ENCODE measurements around the gene NDUFA1.
"Not testable (repeated sequence)": the region's sequence is repeated elsewhere in the genome, so short reads cannot be mapped to it uniquely, and the experiment has no call there.

NDUFA1 gene
- long read RNA-seq, transcript NDUFA1-201 (3 exons, 766 nt) = major isoform, 14 of 14 reads
- long read RNA-seq, partial matches to known transcripts = 0 of 14 reads
- long read RNA-seq, other reads (novel, unspliced or antisense) = 0 of 14 reads

DNA sequence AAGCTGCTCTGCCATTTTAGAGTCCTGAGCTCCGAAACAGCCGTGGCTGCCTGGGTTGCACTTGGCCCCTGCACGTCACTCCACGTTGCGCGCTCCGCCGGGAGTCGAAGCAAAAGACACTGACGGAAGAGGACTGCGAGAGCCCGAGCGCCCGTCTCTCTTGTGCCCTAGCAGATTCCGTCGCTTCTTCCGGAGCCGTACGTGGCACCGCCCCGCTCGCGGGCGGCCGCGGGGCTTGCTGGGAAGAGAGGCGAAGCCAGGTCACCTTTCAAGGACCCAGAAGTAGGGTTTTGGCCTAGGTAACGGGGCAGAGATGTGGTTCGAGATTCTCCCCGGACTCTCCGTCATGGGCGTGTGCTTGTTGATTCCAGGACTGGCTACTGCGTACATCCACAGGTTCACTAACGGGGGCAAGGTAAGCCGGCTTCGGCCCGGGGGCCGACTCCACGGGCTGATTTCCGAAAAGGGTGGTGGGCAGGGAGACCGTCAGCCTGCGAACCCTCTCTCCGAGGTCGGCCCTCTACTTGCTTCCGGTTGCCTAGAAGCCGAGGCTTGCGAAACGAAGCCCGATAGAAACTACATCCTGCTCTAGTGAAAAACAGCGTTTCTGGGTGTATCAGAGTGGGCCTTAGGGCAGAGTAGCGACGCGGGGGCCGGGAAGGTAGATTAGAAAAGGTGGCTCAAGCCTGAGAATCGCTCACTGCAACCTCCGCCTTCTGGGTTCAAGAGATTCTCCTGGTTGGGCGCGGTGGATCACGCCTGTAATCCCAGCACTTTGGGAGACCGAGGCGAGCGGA, at the start of gene NDUFA1, which contains the start of gene RNF113A:
NDUFA1 (plus strand) TSS at position 234 of the 797 bp plus-strand sequence; CDS start at position 314, 80 bp downstream.
RNF113A (minus strand) TSS at position 135 of the 797 bp plus-strand sequence; CDS start at position 15, 120 bp downstream.
- DNase-seq (ENCODE audit: low read depth in 1 of 2, low spot score in 1 of 2) = peak; percentile 67 to 89

DNA sequence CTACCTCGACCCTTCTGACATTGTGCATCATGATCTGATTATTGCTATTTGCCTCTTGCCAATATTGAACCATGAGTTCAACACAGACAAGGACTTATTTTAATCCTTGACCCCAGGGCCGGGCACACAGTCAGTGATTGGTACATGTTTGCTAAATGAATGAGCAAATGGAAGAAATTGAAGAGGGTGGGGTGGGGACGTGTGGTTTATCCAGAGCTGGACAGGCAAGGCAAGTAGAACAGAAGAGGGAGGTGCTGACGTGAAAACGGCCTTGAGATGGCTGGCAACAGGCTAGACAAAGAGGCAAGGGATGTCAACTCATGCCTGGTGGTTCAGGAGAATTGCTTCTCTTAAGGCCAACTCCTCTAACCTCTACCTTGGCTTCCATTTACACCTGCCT, 47.4 kb upstream of the NDUFA1 start:
- H3K27ac ChIP-seq (replicated peaks) = not testable (repeated sequence)

More for the DNA sequence above, at the start of gene NDUFA1, which contains the start of gene RNF113A:
- Histone ChIP-seq H3K4me3 (replicated peaks; ENCODE audit: insufficient read depth, low read length) (peak within 1 kb of the TSS; percentile 56), H3K27ac (replicated peaks) (peak within 1 kb of the TSS; percentile 95), H3K27me3 (ENCODE audit: insufficient read depth, poor library complexity, severe bottlenecking) (no peaks in the 10 kb centered on the region)
- TF ChIP-seq POLR2AphosphoS5 (IDR thresholded peaks at IDR 0.05; ENCODE audit: low read depth) (peak; percentile 75), SPI1 (IDR thresholded peaks at IDR 0.05; ENCODE audit: borderline replicate concordance, low read depth) (no peak), GABPA (IDR thresholded peaks at IDR 0.05; ENCODE audit: low read depth) (peak; percentile 36; the same call in 1 of the 2 replicates)
- TF ChIP-seq, protein P1, sequence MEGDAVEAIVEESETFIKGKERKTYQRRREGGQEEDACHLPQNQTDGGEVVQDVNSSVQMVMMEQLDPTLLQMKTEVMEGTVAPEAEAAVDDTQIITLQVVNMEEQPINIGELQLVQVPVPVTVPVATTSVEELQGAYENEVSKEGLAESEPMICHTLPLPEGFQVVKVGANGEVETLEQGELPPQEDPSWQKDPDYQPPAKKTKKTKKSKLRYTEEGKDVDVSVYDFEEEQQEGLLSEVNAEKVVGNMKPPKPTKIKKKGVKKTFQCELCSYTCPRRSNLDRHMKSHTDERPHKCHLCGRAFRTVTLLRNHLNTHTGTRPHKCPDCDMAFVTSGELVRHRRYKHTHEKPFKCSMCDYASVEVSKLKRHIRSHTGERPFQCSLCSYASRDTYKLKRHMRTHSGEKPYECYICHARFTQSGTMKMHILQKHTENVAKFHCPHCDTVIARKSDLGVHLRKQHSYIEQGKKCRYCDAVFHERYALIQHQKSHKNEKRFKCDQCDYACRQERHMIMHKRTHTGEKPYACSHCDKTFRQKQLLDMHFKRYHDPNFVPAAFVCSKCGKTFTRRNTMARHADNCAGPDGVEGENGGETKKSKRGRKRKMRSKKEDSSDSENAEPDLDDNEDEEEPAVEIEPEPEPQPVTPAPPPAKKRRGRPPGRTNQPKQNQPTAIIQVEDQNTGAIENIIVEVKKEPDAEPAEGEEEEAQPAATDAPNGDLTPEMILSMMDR (IDR thresholded peaks at IDR 0.05; ENCODE audit: insufficient read depth, low read length) = no peak
- TF ChIP-seq, protein P2, sequence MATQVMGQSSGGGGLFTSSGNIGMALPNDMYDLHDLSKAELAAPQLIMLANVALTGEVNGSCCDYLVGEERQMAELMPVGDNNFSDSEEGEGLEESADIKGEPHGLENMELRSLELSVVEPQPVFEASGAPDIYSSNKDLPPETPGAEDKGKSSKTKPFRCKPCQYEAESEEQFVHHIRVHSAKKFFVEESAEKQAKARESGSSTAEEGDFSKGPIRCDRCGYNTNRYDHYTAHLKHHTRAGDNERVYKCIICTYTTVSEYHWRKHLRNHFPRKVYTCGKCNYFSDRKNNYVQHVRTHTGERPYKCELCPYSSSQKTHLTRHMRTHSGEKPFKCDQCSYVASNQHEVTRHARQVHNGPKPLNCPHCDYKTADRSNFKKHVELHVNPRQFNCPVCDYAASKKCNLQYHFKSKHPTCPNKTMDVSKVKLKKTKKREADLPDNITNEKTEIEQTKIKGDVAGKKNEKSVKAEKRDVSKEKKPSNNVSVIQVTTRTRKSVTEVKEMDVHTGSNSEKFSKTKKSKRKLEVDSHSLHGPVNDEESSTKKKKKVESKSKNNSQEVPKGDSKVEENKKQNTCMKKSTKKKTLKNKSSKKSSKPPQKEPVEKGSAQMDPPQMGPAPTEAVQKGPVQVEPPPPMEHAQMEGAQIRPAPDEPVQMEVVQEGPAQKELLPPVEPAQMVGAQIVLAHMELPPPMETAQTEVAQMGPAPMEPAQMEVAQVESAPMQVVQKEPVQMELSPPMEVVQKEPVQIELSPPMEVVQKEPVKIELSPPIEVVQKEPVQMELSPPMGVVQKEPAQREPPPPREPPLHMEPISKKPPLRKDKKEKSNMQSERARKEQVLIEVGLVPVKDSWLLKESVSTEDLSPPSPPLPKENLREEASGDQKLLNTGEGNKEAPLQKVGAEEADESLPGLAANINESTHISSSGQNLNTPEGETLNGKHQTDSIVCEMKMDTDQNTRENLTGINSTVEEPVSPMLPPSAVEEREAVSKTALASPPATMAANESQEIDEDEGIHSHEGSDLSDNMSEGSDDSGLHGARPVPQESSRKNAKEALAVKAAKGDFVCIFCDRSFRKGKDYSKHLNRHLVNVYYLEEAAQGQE (IDR thresholded peaks at IDR 0.05; ENCODE audit: insufficient replicate concordance, low read depth) = peak; percentile 29

DNA sequence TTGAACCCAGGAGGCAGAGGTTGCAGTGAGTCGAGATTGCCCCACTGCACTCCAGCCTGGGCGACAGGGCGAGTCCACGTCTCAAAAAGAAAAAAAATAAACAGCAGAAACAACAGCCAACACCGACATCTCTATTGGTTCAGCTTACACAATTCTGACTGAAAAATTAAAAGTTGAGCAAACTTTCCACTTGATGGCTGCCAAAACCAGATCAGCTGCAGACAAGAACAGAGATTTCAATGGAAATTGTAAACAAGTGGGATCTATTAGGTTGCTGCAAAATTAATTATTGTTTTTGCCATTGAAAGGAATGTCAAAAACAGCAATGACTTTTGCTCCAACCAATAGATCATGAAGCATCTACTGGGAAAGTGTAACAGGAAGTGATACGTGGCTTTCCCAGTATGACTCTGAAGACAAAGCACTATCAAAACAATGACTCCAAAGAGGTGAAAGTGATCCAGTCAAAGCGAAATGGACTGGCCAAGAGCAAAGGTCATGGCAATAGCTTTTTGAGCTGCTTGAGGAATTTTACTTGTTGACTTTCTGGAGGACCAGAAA, 45.2 kb upstream of the NDUFA1 start:
- no peaks in the 10 kb centered on the region for H3K27me3 ChIP-seq (ENCODE audit: insufficient read depth, poor library complexity, severe bottlenecking)
- H3K4me3 ChIP-seq (replicated peaks; ENCODE audit: insufficient read depth, low read length) = no peak overlapping the region
- TF ChIP-seq, protein P1 (IDR thresholded peaks at IDR 0.05; ENCODE audit: insufficient read depth, low read length) = no peak
- TF ChIP-seq GABPA (IDR thresholded peaks at IDR 0.05; ENCODE audit: low read depth) = no peak
- TF ChIP-seq SPI1 (IDR thresholded peaks at IDR 0.05; ENCODE audit: borderline replicate concordance, low read depth) = no peak
- no peak for TF ChIP-seq POLR2AphosphoS5 (IDR thresholded peaks at IDR 0.05; ENCODE audit: low read depth)
- TF ChIP-seq, protein P2 (IDR thresholded peaks at IDR 0.05; ENCODE audit: insufficient replicate concordance, low read depth) = no peak
- no peak for DNase-seq (ENCODE audit: low read depth in 1 of 2, low spot score in 1 of 2)
- H3K27ac ChIP-seq (replicated peaks) = no peak overlapping the region

More for the DNA sequence above, 47.4 kb upstream of the NDUFA1 start:
- not testable (repeated sequence) for H3K27me3 ChIP-seq (ENCODE audit: insufficient read depth, poor library complexity, severe bottlenecking); H3K4me3 ChIP-seq (replicated peaks; ENCODE audit: insufficient read depth, low read length); DNase-seq (ENCODE audit: low read depth in 1 of 2, low spot score in 1 of 2)

DNA sequence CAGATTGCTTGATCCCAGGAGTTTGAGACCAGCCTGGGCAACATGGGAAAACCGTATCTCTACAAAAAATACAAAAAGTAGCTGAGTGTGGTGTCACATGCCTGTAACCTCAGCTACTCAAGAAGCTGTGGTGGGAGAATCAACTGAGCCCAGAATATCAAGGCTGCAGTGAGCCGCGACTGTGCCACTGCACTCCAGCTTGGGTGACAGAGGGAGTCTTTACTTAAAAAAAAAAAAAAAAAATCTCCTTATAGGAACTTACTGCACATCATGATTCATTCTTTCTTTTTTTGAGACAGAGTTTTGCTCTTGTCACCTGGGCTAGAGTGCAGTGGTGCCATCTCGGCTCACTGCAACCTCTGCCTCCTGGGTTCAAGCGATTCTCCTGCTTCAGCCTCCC, 43.2 kb upstream of the NDUFA1 start:
- H3K4me3 ChIP-seq (replicated peaks; ENCODE audit: insufficient read depth, low read length) = no peak overlapping the region
- no peak for DNase-seq (ENCODE audit: low read depth in 1 of 2, low spot score in 1 of 2)
- no peak overlapping the region for H3K27ac ChIP-seq (replicated peaks)
- TF ChIP-seq, protein P2 (IDR thresholded peaks at IDR 0.05; ENCODE audit: insufficient replicate concordance, low read depth) = no peak
- TF ChIP-seq, protein P1 (IDR thresholded peaks at IDR 0.05; ENCODE audit: insufficient read depth, low read length) = no peak
- TF ChIP-seq SPI1 (IDR thresholded peaks at IDR 0.05; ENCODE audit: borderline replicate concordance, low read depth) = no peak
- TF ChIP-seq GABPA (IDR thresholded peaks at IDR 0.05; ENCODE audit: low read depth) = no peak
- no peak for TF ChIP-seq POLR2AphosphoS5 (IDR thresholded peaks at IDR 0.05; ENCODE audit: low read depth)
- H3K27me3 ChIP-seq (ENCODE audit: insufficient read depth, poor library complexity, severe bottlenecking) = no peaks in the 10 kb centered on the region

Data from HL-60 (cell line).